WTC11 (cell line): Measurements from ENCODE around the gene KRTCAP3. TPM values are rescaled to one million over a fixed set of nuclear protein-coding genes. Genes with fewer than 3 reads are reported as not detected.
A peak's percentile ranks its signal among the peaks of the same experiment; 100 is the strongest.

Experiments used
- ATAC-seq: fragments of 200-7000 bp; cut with Tn5 transposase; 2 replicates; pipeline ENCODE4 v1.10.0; 2021; ENCODE audit warnings: mild to moderate bottlenecking, moderate library complexity
- Bru-seq: library from RNA; stranded (reverse); fragments of 400-500 nt; gene quantifications from one replicate; lab custom pipeline; 2021; lab: Mats Ljungman, UMichigan
- CTCF ChIA-PET: fragments of 300-600 bp; sonication (Branson Sonifier 250); formaldehyde crosslinking; loops from one replicate; lab custom pipeline; 2021; ENCODE audit warnings: antibody characterized with exemption; lab: Charles Lee
- POLR2A ChIA-PET: fragments of 350-600 bp; sonication (Branson Sonifier 250); formaldehyde crosslinking; loops from one replicate; lab custom pipeline; 2021; ENCODE audit warnings: antibody characterized with exemption; lab: Charles Lee
- DNase-seq: peaks from one replicate; pipeline ENCODE4 v3.0.0; 2021; ENCODE audit warnings: low spot score
- H3K27ac Mint-ChIP-seq: 2 replicates; pipeline ENCODE4 v1.8.0; 2021; ENCODE audit warnings: mixed read lengths
- H3K27me3 Mint-ChIP-seq: 2 replicates; pipeline ENCODE4 v1.8.0; 2021; ENCODE audit warnings: low read depth, mild to moderate bottlenecking, moderate library complexity, mixed read lengths
- H3K36me3 Mint-ChIP-seq: 2 replicates; pipeline ENCODE4 v1.8.0; 2021; ENCODE audit warnings: mixed read lengths
- H3K4me1 Mint-ChIP-seq: 2 replicates; pipeline ENCODE4 v1.8.0; 2022; ENCODE audit warnings: mixed read lengths
- H3K4me3 Mint-ChIP-seq: 2 replicates; pipeline ENCODE4 v1.8.0; 2021; ENCODE audit warnings: mild to moderate bottlenecking, moderate library complexity, mixed read lengths
- H3K9me3 Mint-ChIP-seq: 2 replicates; pipeline ENCODE4 v1.8.0; 2021; ENCODE audit warnings: mixed read lengths
- CBFB ChIP-seq: sonication (generic); formaldehyde crosslinking; IDR thresholded peaks from 2 replicates; pipeline ENCODE4 v1.8.1; 2022; ENCODE audit warnings: mild to moderate bottlenecking, low read depth, missing genetic modification reagents
- EMX1 ChIP-seq: fragments of 250-450 bp; sonication (Bioruptor Pico); IDR thresholded peaks from 2 replicates; pipeline ENCODE4 v1.8.0; 2021; ENCODE audit warnings: mild to moderate bottlenecking
- ESRRA ChIP-seq: sonication (generic); formaldehyde crosslinking; IDR thresholded peaks from 2 replicates; pipeline ENCODE4 v1.8.1; 2022; ENCODE audit warnings: mild to moderate bottlenecking, missing genetic modification reagents, borderline replicate concordance
- ETV6 ChIP-seq: sonication (generic); formaldehyde crosslinking; IDR thresholded peaks from 2 replicates; pipeline ENCODE4 v1.8.1; 2022; ENCODE audit warnings: mild to moderate bottlenecking, missing genetic modification reagents
- FOXK1 ChIP-seq: sonication (generic); formaldehyde crosslinking; IDR thresholded peaks from 2 replicates; pipeline ENCODE4 v1.8.0; 2022; ENCODE audit warnings: mild to moderate bottlenecking, moderate library complexity, missing genetic modification reagents
- FOXP1 ChIP-seq: sonication (generic); formaldehyde crosslinking; IDR thresholded peaks from 2 replicates; pipeline ENCODE4 v1.8.0; 2022; ENCODE audit warnings: missing genetic modification reagents, mild to moderate bottlenecking, moderate library complexity, borderline replicate concordance
- GABPB1 ChIP-seq: sonication (generic); formaldehyde crosslinking; IDR thresholded peaks from 2 replicates; pipeline ENCODE4 v1.8.1; 2023; ENCODE audit warnings: mild to moderate bottlenecking, missing genetic modification reagents
- IRF2 ChIP-seq: sonication (generic); formaldehyde crosslinking; IDR thresholded peaks from 2 replicates; pipeline ENCODE4 v1.8.0; 2022; ENCODE audit warnings: low read depth, missing genetic modification reagents, borderline replicate concordance
- MYBL2 ChIP-seq: sonication (generic); formaldehyde crosslinking; IDR thresholded peaks from 2 replicates; pipeline ENCODE4 v1.8.1; 2023; ENCODE audit warnings: mild to moderate bottlenecking, moderate library complexity, missing genetic modification reagents
- RELA ChIP-seq: sonication (generic); formaldehyde crosslinking; IDR thresholded peaks from 2 replicates; pipeline ENCODE4 v1.8.1; 2022; ENCODE audit warnings: missing genetic modification reagents, mild to moderate bottlenecking, borderline replicate concordance
- SOX15 ChIP-seq: fragments of 250-450 bp; sonication (Bioruptor Pico); IDR thresholded peaks from 2 replicates; pipeline ENCODE4 v1.9.0; 2021; ENCODE audit warnings: mild to moderate bottlenecking
- TCF7 ChIP-seq: sonication (generic); formaldehyde crosslinking; IDR thresholded peaks from 2 replicates; pipeline ENCODE4 v1.8.0; 2022; ENCODE audit warnings: mild to moderate bottlenecking, low read depth, missing genetic modification reagents, moderate library complexity
- ZNF138 ChIP-seq: sonication (generic); formaldehyde crosslinking; conservative IDR thresholded peaks from 2 replicates; pipeline ENCODE4 v1.8.1; 2022; ENCODE audit warnings: mild to moderate bottlenecking, moderate library complexity, missing genetic modification reagents
- ZNF423 ChIP-seq: fragments of 250-450 bp; sonication (Bioruptor Pico); IDR thresholded peaks from 2 replicates; pipeline ENCODE4 v2.1.2; 2022; ENCODE audit warnings: mild to moderate bottlenecking, moderate library complexity
- long read RNA-seq, 3 experiments: library from RNA in 1 of 3; library from capped mRNA in 1 of 3; library from polyadenylated mRNA in 1 of 3; unstranded in 2 of 3; stranded (forward) in 1 of 3; transcript quantifications; one replicate each; pipeline ENCODE4 v2.0.0, GENCODE V29; 2021
- total RNA-seq: library from RNA; stranded (reverse); gene quantifications from 3 replicates; pipeline ENCODE4 v1.2.3, GENCODE V29; 2021
- TF ChIP-seq, protein P1 (sequence below): sonication (generic); formaldehyde crosslinking; IDR thresholded peaks from 2 replicates; pipeline ENCODE4 v1.8.1; 2022; ENCODE audit warnings: low read depth, missing genetic modification reagents, borderline replicate concordance
- TF ChIP-seq, protein P2 (sequence below): fragments of 200-600 bp; IDR thresholded peaks from 2 replicates; pipeline ENCODE4 v1.8.0; 2022; ENCODE audit warnings: antibody characterized with exemption
- TF ChIP-seq, protein P3 (sequence below): sonication (generic); formaldehyde crosslinking; IDR thresholded peaks from 2 replicates; pipeline ENCODE4 v1.8.1; 2022; ENCODE audit warnings: missing genetic modification reagents, borderline replicate concordance
- TF ChIP-seq, protein P4 (sequence below): sonication (generic); formaldehyde crosslinking; IDR thresholded peaks from 2 replicates; pipeline ENCODE4 v1.8.0; 2022; ENCODE audit warnings: mild to moderate bottlenecking, missing genetic modification reagents
- TF ChIP-seq, protein P5 (sequence below): sonication (generic); formaldehyde crosslinking; IDR thresholded peaks from 2 replicates; pipeline ENCODE4 v1.8.1; 2023; ENCODE audit warnings: mild to moderate bottlenecking, missing genetic modification reagents, moderate library complexity
- TF ChIP-seq, protein P6 (sequence below): fragments of 250-450 bp; sonication (Bioruptor Pico); conservative IDR thresholded peaks from 2 replicates; pipeline ENCODE4 v1.9.0; 2021; ENCODE audit warnings: mild to moderate bottlenecking
- TF ChIP-seq, protein P7 (sequence below): sonication (generic); formaldehyde crosslinking; IDR thresholded peaks from 2 replicates; pipeline ENCODE4 v1.8.1; 2023; ENCODE audit warnings: mild to moderate bottlenecking, missing genetic modification reagents
- TF ChIP-seq, protein P8 (sequence below): sonication (generic); formaldehyde crosslinking; IDR thresholded peaks from 2 replicates; pipeline ENCODE4 v1.8.1; 2023; ENCODE audit warnings: mild to moderate bottlenecking, missing genetic modification reagents, moderate library complexity

Gene KRTCAP3, protein sequence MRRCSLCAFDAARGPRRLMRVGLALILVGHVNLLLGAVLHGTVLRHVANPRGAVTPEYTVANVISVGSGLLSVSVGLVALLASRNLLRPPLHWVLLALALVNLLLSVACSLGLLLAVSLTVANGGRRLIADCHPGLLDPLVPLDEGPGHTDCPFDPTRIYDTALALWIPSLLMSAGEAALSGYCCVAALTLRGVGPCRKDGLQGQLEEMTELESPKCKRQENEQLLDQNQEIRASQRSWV
- 41.9 to 50.0 TPM (median 49.2 TPM) in 3 replicates for total RNA-seq
- percentile 63 among the genes with signal in this experiment for Bru-seq, nascent RNA
- long read RNA-seq, experiment 1, transcript KRTCAP3-201 (7 exons, 872 nt), result major isoform, 23 of 55 reads
- long read RNA-seq, experiment 1, partial matches to known transcripts, result 13 of 55 reads
- long read RNA-seq, experiment 1, other reads (novel, unspliced or antisense), result 16 of 55 reads
- long read RNA-seq, experiment 2, transcript KRTCAP3-202 (6 exons, 942 nt), result minor isoform, 8 of 66 reads
- long read RNA-seq, experiment 2, transcript KRTCAP3-201 (7 exons, 872 nt), result major isoform, 12 of 66 reads
- long read RNA-seq, experiment 2, partial matches to known transcripts, result 25 of 66 reads
- long read RNA-seq, experiment 2, other reads (novel, unspliced or antisense), result 19 of 66 reads
- long read RNA-seq, experiment 3, transcript KRTCAP3-201 (7 exons, 872 nt), result major isoform, 16 of 72 reads
- long read RNA-seq, experiment 3, partial matches to known transcripts, result 33 of 72 reads
- long read RNA-seq, experiment 3, other reads (novel, unspliced or antisense), result 17 of 72 reads

DNA sequence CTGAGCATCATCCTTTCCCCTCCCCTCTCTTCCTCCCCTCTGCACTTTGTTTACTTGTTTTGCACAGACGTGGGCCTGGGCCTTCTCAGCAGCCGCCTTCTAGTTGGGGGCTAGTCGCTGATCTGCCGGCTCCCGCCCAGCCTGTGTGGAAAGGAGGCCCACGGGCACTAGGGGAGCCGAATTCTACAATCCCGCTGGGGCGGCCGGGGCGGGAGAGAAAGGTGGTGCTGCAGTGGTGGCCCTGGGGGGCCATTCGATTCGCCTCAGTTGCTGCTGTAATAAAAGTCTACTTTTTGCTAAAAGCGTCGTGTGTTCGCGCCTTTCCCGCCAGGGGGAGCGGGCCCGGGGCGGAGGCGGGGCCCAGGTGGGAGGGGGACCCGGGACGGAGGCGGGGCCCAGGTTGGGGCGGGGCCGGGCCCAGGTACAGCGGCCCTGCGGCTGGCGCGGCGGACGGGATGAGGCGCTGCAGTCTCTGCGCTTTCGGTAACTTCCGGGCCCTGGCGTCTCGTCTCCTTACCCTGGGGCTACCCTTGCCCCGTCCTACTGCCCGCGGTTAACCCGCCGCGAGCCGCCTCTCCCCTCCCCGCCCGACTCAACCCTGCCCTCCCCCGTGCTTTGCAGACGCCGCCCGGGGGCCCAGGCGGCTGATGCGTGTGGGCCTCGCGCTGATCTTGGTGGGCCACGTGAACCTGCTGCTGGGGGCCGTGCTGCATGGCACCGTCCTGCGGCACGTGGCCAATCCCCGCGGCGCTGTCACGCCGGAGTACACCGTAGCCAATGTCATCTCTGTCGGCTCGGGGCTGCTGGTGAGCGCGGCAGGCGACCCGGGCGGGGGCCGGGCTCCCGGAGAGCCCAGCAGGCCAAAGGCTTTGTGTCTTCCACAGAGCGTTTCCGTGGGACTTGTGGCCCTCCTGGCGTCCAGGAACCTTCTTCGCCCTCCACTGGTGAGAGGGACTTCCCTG, at the start of gene KRTCAP3:
KRTCAP3 (plus strand) TSS at position 424 of the 962 bp plus-strand sequence; CDS start at position 456, 32 bp downstream.
- H3K36me3 Mint-ChIP-seq, result peaks cover 31% of the 10 kb centered on the region
- peak within 1 kb of the TSS; percentile 74 for H3K4me3 Mint-ChIP-seq
- no peaks in the 10 kb centered on the region for H3K9me3 Mint-ChIP-seq
- H3K4me1 Mint-ChIP-seq, result peaks cover 14% of the 10 kb centered on the region
- DNase-seq (peak; percentile 91), ATAC-seq (peak; percentile 96)
- POLR2A ChIA-PET, result no interaction called here
- no peaks in the 10 kb centered on the region for H3K27me3 Mint-ChIP-seq
- peak within 1 kb of the TSS; percentile 63 for H3K27ac Mint-ChIP-seq
- CTCF ChIA-PET, result interaction anchor here (0.6 to 1.5 kb wide), 8 partner anchors 11 to 179 kb away, joined by 3 to 6 read pairs (median 4); partner anchors contain the start of gene NRBP1
- peak; percentile 89; the same call in 1 of the 2 replicates for TF ChIP-seq ETV6 (CRISPR knock-in tag)
- TF ChIP-seq, protein P1, sequence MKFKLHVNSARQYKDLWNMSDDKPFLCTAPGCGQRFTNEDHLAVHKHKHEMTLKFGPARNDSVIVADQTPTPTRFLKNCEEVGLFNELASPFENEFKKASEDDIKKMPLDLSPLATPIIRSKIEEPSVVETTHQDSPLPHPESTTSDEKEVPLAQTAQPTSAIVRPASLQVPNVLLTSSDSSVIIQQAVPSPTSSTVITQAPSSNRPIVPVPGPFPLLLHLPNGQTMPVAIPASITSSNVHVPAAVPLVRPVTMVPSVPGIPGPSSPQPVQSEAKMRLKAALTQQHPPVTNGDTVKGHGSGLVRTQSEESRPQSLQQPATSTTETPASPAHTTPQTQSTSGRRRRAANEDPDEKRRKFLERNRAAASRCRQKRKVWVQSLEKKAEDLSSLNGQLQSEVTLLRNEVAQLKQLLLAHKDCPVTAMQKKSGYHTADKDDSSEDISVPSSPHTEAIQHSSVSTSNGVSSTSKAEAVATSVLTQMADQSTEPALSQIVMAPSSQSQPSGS, result peak; percentile 68; the same call in 1 of the 2 replicates
- peak; percentile 68 for TF ChIP-seq RELA (CRISPR knock-in tag)
- peak; percentile 88 for TF ChIP-seq FOXP1 (CRISPR knock-in tag)
- TF ChIP-seq, protein P2, sequence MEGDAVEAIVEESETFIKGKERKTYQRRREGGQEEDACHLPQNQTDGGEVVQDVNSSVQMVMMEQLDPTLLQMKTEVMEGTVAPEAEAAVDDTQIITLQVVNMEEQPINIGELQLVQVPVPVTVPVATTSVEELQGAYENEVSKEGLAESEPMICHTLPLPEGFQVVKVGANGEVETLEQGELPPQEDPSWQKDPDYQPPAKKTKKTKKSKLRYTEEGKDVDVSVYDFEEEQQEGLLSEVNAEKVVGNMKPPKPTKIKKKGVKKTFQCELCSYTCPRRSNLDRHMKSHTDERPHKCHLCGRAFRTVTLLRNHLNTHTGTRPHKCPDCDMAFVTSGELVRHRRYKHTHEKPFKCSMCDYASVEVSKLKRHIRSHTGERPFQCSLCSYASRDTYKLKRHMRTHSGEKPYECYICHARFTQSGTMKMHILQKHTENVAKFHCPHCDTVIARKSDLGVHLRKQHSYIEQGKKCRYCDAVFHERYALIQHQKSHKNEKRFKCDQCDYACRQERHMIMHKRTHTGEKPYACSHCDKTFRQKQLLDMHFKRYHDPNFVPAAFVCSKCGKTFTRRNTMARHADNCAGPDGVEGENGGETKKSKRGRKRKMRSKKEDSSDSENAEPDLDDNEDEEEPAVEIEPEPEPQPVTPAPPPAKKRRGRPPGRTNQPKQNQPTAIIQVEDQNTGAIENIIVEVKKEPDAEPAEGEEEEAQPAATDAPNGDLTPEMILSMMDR, result peak; percentile 63
- TF ChIP-seq, protein P3, sequence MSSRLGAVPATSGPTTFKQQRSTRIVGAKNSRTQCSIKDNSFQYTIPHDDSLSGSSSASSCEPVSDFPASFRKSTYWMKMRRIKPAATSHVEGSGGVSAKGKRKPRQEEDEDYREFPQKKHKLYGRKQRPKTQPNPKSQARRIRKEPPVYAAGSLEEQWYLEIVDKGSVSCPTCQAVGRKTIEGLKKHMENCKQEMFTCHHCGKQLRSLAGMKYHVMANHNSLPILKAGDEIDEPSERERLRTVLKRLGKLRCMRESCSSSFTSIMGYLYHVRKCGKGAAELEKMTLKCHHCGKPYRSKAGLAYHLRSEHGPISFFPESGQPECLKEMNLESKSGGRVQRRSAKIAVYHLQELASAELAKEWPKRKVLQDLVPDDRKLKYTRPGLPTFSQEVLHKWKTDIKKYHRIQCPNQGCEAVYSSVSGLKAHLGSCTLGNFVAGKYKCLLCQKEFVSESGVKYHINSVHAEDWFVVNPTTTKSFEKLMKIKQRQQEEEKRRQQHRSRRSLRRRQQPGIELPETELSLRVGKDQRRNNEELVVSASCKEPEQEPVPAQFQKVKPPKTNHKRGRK, result 0 out of 2 replicates have a peak, but pooled peaks have one; percentile 61
- TF ChIP-seq, protein P4, sequence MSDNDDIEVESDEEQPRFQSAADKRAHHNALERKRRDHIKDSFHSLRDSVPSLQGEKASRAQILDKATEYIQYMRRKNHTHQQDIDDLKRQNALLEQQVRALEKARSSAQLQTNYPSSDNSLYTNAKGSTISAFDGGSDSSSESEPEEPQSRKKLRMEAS (CRISPR knock-in tag), result peak; percentile 94; the same call in 1 of the 2 replicates
- peak; percentile 82; the same call in 1 of the 2 replicates for TF ChIP-seq MYBL2 (CRISPR knock-in tag)
- TF ChIP-seq, protein P5, sequence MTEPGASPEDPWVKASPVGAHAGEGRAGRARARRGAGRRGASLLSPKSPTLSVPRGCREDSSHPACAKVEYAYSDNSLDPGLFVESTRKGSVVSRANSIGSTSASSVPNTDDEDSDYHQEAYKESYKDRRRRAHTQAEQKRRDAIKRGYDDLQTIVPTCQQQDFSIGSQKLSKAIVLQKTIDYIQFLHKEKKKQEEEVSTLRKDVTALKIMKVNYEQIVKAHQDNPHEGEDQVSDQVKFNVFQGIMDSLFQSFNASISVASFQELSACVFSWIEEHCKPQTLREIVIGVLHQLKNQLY (CRISPR knock-in tag), result 0 out of 2 replicates have a peak, but pooled peaks have one; percentile 41
- TF ChIP-seq, protein P6, sequence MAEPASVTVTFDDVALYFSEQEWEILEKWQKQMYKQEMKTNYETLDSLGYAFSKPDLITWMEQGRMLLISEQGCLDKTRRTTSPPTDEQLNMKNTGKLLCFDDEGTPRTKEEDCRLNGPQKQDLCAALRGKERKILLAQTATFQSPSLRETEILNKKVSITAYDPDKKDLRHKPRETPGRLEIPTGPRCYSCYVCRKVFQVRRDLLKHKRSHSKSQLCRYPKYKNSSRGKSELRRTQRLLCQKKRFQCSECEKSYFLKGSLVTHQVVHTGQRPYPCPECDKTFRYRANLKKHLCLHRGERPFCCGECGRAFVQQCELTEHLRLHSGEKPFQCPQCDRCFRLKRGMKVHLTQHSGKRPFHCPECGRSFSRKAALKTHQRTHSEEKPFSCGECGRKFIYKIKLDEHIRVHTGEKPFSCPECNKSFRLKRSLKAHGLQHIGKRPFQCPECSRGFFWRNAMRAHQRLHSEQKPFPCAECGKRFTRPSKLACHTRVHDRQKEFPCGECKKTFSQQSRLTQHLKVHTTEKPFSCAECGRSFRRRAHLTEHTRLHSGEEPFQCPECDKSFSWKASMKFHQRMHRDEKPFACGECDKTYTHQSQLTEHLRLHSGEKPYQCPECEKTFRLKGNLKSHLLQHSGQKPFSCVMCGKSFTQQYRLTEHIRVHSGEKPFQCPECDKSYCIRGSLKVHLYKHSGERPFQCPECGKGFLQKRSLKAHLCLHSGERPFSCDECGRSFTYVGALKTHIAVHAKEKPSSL (CRISPR knock-in tag), result no peak
- no peak for TF ChIP-seq GABPB1 (CRISPR knock-in tag)
- TF ChIP-seq, protein P7, sequence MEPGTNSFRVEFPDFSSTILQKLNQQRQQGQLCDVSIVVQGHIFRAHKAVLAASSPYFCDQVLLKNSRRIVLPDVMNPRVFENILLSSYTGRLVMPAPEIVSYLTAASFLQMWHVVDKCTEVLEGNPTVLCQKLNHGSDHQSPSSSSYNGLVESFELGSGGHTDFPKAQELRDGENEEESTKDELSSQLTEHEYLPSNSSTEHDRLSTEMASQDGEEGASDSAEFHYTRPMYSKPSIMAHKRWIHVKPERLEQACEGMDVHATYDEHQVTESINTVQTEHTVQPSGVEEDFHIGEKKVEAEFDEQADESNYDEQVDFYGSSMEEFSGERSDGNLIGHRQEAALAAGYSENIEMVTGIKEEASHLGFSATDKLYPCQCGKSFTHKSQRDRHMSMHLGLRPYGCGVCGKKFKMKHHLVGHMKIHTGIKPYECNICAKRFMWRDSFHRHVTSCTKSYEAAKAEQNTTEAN (CRISPR knock-in tag), result peak; percentile 89
- 0 out of 2 replicates have a peak, but pooled peaks have one; percentile 69 for TF ChIP-seq EMX1 (CRISPR knock-in tag)
- TF ChIP-seq CBFB (CRISPR knock-in tag), result no peak
- TF ChIP-seq SOX15 (CRISPR knock-in tag), result no peak
- TF ChIP-seq FOXK1 (CRISPR knock-in tag), result peak; percentile 40; the same call in 1 of the 2 replicates
- no peak for TF ChIP-seq ZNF138 (CRISPR knock-in tag)
- TF ChIP-seq, protein P8, sequence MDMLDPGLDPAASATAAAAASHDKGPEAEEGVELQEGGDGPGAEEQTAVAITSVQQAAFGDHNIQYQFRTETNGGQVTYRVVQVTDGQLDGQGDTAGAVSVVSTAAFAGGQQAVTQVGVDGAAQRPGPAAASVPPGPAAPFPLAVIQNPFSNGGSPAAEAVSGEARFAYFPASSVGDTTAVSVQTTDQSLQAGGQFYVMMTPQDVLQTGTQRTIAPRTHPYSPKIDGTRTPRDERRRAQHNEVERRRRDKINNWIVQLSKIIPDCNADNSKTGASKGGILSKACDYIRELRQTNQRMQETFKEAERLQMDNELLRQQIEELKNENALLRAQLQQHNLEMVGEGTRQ (CRISPR knock-in tag), result peak; percentile 81
- TF ChIP-seq IRF2 (CRISPR knock-in tag), result no peak
- peak; percentile 83 for TF ChIP-seq TCF7 (CRISPR knock-in tag)
- TF ChIP-seq ZNF423 (CRISPR knock-in tag), result peak; percentile 74
- peak; percentile 82; the same call in 1 of the 2 replicates for TF ChIP-seq ESRRA (CRISPR knock-in tag)
